Endodermal cell (in vitro differentiated cells): ENCODE data around the gene DAP. TPM values are rescaled to one million over a fixed set of nuclear protein-coding genes. Genes with fewer than 3 reads are reported as not detected.
A peak's percentile ranks its signal among the peaks of the same experiment; 100 is the strongest.

Experiments used
- DNase-seq: peaks from one replicate; pipeline ENCODE4 v3.0.0-alpha.2; 2017
- H3K27ac ChIP-seq: 2 replicates; pipeline ENCODE4 v1.5.1; 2013; ENCODE audit warnings: mild to moderate bottlenecking, low read depth, low read length, moderate library complexity
- H3K27me3 ChIP-seq: 2 replicates; pipeline ENCODE4 v1.6.1; 2013; ENCODE audit warnings: mild to moderate bottlenecking, low read length, moderate library complexity; ENCODE audit not compliant: insufficient read depth, control insufficient read depth, poor library complexity, severe bottlenecking
- H3K36me3 ChIP-seq: 2 replicates; pipeline ENCODE4 v1.7.0; 2013; ENCODE audit warnings: mild to moderate bottlenecking, low read length, moderate library complexity; ENCODE audit not compliant: control insufficient read depth, insufficient read depth
- H3K4me1 ChIP-seq: one replicate; pipeline ENCODE4 v1.7.0; 2013; ENCODE audit warnings: low read length; ENCODE audit not compliant: control insufficient read depth, insufficient read depth
- H3K4me3 ChIP-seq: 2 replicates; pipeline ENCODE4 v1.5.1; 2013; ENCODE audit warnings: mild to moderate bottlenecking, low read length, moderate library complexity
- H3K9ac ChIP-seq: 2 replicates; pipeline ENCODE4 v1.6.1; 2013; ENCODE audit warnings: mild to moderate bottlenecking, low read length, moderate library complexity; ENCODE audit not compliant: poor library complexity, severe bottlenecking; ENCODE audit errors: extremely low read depth
- H3K9me3 ChIP-seq: 2 replicates; pipeline ENCODE4 v1.6.1; 2013; ENCODE audit warnings: mild to moderate bottlenecking, low read length, moderate library complexity; ENCODE audit not compliant: control insufficient read depth
- H3K27ac Mint-ChIP-seq: 2 replicates; pipeline ENCODE4 v1.8.0; 2020; ENCODE audit warnings: mixed read lengths
- H3K27me3 Mint-ChIP-seq: 2 replicates; pipeline ENCODE4 v1.8.0; 2021; ENCODE audit warnings: mild to moderate bottlenecking, mixed read lengths; ENCODE audit not compliant: insufficient read depth
- H3K36me3 Mint-ChIP-seq: 2 replicates; pipeline ENCODE4 v1.8.0; 2020; ENCODE audit warnings: low read depth, mixed read lengths
- H3K4me1 Mint-ChIP-seq: 2 replicates; pipeline ENCODE4 v1.8.0; 2020; ENCODE audit warnings: mixed read lengths
- H3K4me3 Mint-ChIP-seq: 2 replicates; pipeline ENCODE4 v1.8.0; 2020; ENCODE audit warnings: mild to moderate bottlenecking, moderate library complexity, mixed read lengths
- H3K9me3 Mint-ChIP-seq: 2 replicates; pipeline ENCODE4 v1.8.0; 2020; ENCODE audit warnings: mild to moderate bottlenecking, mixed read lengths
- WGBS, 2 experiments: methylation state at CpG; one replicate each; pipeline versions ENCODE4 v1.1.5 to v1.1.7; 2013; ENCODE audit warnings: missing lambda C conversion rate in 2 of 2, mixed read lengths in 1 of 2; ENCODE audit not compliant: insufficient coverage in 1 of 2, insufficient read length in 1 of 2; 5-methylcytosine and 5-hydroxymethylcytosine counted together
- total RNA-seq, 2 donors: library from RNA; stranded (reverse); fragmentation: NEBNext Ultra II Directional in 1 of 2; extraction: Animal tissue kit (Norgen Biotek cat#: 25700) in 1 of 2; gene quantifications; 2 replicates in 1 of 2; 3 replicates in 1 of 2; pipeline ENCODE4 v1.2.1, GENCODE V29; 2021
- TF ChIP-seq, protein P1 (sequence below): fragments of 200-600 bp; sonication (generic); conservative IDR thresholded peaks from 2 replicates; pipeline ENCODE4 v1.5.0; 2021; ENCODE audit warnings: antibody characterized with exemption, mild to moderate bottlenecking

The DAP gene
- total RNA-seq, 2 donors from 2014 or later: 77.7 to 106 TPM

DNA sequence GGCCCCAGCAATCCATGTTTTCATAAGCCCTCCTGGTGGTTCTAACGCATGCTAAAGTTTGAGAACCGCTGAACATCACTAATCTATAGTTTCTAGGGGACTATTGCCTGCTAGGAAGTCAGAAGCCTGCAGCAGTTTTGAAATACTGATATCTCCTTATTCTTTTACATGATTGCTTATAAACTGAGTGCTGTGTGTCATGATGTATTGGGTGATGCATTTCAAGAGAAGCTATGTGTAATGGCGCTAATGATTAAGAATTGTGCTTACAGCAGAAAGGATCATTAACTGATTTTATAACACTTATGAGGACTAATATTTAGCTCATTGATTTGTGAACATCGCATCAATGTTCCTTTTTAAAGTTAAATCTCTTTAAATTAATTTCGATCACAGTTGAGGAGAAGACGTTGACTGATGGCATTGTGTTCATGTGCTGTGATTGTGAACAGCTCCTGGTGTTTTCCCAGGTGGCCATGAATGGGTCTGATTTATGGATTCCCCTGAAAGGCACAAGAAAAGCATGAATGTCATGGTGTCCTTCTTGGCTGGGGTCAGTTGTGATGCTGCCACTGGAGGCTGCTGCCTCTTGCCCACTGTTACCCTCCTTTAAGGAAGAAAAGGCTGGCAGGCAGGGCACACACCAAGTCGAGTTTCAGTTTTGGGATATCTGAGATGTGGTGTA lies 12.0 kb upstream of the DAP start:
- Histone ChIP-seq H3K27me3 (no peaks in the 10 kb centered on the region), H3K9me3 (no peaks in the 10 kb centered on the region), H3K36me3 (no peaks in the 10 kb centered on the region), H3K4me3 (no peak overlapping the region), H3K9ac (no peak overlapping the region), H3K4me1 (no peaks in the 10 kb centered on the region), H3K27ac (no peak overlapping the region)
- TF ChIP-seq, protein P1, sequence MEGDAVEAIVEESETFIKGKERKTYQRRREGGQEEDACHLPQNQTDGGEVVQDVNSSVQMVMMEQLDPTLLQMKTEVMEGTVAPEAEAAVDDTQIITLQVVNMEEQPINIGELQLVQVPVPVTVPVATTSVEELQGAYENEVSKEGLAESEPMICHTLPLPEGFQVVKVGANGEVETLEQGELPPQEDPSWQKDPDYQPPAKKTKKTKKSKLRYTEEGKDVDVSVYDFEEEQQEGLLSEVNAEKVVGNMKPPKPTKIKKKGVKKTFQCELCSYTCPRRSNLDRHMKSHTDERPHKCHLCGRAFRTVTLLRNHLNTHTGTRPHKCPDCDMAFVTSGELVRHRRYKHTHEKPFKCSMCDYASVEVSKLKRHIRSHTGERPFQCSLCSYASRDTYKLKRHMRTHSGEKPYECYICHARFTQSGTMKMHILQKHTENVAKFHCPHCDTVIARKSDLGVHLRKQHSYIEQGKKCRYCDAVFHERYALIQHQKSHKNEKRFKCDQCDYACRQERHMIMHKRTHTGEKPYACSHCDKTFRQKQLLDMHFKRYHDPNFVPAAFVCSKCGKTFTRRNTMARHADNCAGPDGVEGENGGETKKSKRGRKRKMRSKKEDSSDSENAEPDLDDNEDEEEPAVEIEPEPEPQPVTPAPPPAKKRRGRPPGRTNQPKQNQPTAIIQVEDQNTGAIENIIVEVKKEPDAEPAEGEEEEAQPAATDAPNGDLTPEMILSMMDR: no peak
- 92 to 96% methylated on average over 3 to 7 of the region's 7 CpGs for WGBS, 2 experiments
- Mint-ChIP-seq H3K4me3 (no peak overlapping the region), H3K27me3 (peaks cover 4% of the 10 kb centered on the region), H3K27ac (no peak overlapping the region), H3K9me3 (no peaks in the 10 kb centered on the region), H3K36me3 (no peaks in the 10 kb centered on the region), H3K4me1 (no peaks in the 10 kb centered on the region)
- DNase-seq: no peak

DNA sequence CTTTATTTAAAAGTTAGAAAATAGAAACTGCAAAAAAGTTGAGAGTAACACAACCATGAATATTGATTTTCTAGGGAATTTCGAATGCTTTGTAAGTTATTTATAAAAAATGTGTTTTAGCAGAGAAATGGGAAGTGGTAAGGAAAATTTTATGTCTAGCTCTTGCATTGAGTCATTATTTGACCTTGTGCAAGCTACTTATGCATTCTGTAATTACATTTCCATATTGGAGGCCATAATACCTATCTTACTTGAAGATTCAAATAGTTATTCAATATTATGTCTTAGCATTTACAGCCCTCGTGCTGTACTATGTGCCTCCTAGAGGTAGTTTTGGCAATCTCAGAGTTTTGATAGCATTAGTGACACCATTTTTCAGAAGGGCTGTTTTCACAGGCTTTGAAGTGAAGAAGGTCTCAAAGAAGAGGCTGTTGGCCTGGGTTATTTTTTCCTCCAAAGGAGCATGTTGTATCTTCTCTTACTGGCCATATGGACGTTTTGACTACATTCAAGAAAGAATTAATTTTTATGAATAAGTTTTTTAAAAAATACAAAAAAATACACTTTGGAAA lies 7.4 kb upstream of the DAP start:
- TF ChIP-seq, protein P1: peak; percentile 32
- Histone ChIP-seq H3K9me3 (no peaks in the 10 kb centered on the region), H3K4me3 (no peak overlapping the region), H3K4me1 (no peaks in the 10 kb centered on the region), H3K27me3 (no peaks in the 10 kb centered on the region), H3K36me3 (no peaks in the 10 kb centered on the region), H3K27ac (no peak overlapping the region), H3K9ac (no peak overlapping the region)
- H3K4me1 Mint-ChIP-seq: no peaks in the 10 kb centered on the region
- H3K27me3 Mint-ChIP-seq: peaks cover 12% of the 10 kb centered on the region
- DNase-seq: peak; percentile 6
- H3K36me3 Mint-ChIP-seq: no peaks in the 10 kb centered on the region
- H3K4me3 Mint-ChIP-seq: no peak overlapping the region
- no peak overlapping the region for H3K27ac Mint-ChIP-seq
- 91 to 100% methylated on average over 2 of the region's 3 CpGs for WGBS, 2 experiments
- H3K9me3 Mint-ChIP-seq: no peaks in the 10 kb centered on the region

DNA sequence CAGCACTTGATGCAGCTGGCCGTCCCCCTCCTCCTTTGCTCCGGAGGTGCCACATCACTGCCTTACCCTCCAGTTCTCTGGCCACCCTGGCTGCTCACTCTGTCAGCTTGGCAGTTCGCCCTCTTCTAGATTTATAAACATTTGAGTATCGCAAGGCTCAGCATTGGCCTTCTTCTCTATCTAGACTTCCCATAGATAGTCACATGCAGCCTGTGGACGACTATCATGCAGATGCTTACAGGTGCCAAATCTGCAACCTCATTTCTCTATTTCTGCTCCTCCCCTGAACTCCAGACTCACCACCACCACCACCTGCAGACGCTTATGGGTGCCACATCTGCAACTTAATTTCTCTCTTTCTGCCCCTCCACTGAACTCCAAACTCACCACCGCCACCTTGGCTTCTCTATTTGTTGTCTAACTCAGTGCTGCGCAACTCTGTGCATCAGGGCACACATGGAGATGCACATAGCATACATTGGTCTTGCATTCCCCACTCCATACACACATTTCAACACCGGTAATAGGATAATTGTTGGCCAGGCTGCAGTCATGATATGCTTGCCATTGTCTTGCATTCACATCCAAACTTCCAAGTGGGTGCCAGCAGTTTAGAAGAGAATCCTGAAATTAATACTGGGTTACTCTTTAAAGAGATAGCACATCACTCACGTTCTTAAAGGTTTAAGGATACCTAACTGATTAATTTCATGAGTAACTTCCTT lies 1.9 kb upstream of the DAP start:
- H3K4me1 Mint-ChIP-seq: peaks cover 24% of the 10 kb centered on the region

More for the DNA sequence above, 1.9 kb upstream of the DAP start:
- Histone ChIP-seq H3K4me3 (no peak overlapping the region), H3K9ac (no peak overlapping the region), H3K9me3 (no peaks in the 10 kb centered on the region), H3K4me1 (no peaks in the 10 kb centered on the region), H3K27me3 (no peaks in the 10 kb centered on the region), H3K27ac (no peak overlapping the region), H3K36me3 (peaks cover 3% of the 10 kb centered on the region)
- peaks cover 4% of the 10 kb centered on the region for H3K36me3 Mint-ChIP-seq
- H3K9me3 Mint-ChIP-seq: no peaks in the 10 kb centered on the region
- no peak overlapping the region for H3K27ac Mint-ChIP-seq
- WGBS, 2 experiments: 90 to 93% methylated on average over 5 to 10 of the region's 10 CpGs
- no peak overlapping the region for H3K4me3 Mint-ChIP-seq
- TF ChIP-seq, protein P1: no peak
- H3K27me3 Mint-ChIP-seq: peaks cover 11% of the 10 kb centered on the region
- no peak for DNase-seq
